HepG2 (cell line): ENCODE data around the gene IQCE. TPM values are rescaled to one million over a fixed set of nuclear protein-coding genes. Genes with fewer than 3 reads are reported as not detected.

Source experiments
- CCDC6 ChIP-seq: sonication (generic); formaldehyde crosslinking; IDR thresholded peaks from 2 replicates; pipeline ENCODE4 v1.8.1; 2022; ENCODE audit warnings: mild to moderate bottlenecking, missing genetic modification reagents, moderate library complexity
- CHD2 ChIP-seq: IDR thresholded peaks from 2 replicates; pipeline ENCODE4 v1.6.1; 2011; ENCODE audit warnings: low read depth, low read length, improper control_type of control experiment
- ELF3 ChIP-seq: IDR thresholded peaks from 2 replicates; pipeline ENCODE4 v1.6.1; 2016; ENCODE audit warnings: missing genetic modification reagents, missing compliant biosample characterization
- FOXK1 ChIP-seq: sonication (generic); formaldehyde crosslinking; IDR thresholded peaks from 2 replicates; pipeline ENCODE4 v1.4.0; 2020; ENCODE audit warnings: low read depth, missing genetic modification reagents, borderline replicate concordance
- KDM6A ChIP-seq: IDR thresholded peaks from 2 replicates; pipeline ENCODE4 v1.6.1; 2016; ENCODE audit warnings: low read depth
- KLF16 ChIP-seq, 2 experiments: sonication (generic) in 1 of 2; formaldehyde crosslinking in 1 of 2; IDR thresholded peaks; 2 replicates each; pipeline versions ENCODE4 v1.6.1 to v1.8.0; 2016 to 2023; ENCODE audit warnings: missing genetic modification reagents in 2 of 2, missing compliant biosample characterization in 1 of 2
- NFKB2 ChIP-seq: sonication (generic); formaldehyde crosslinking; IDR thresholded peaks from 2 replicates; pipeline ENCODE4 v1.4.0; 2020; ENCODE audit warnings: missing genetic modification reagents, borderline replicate concordance
- POLR2AphosphoS5 ChIP-seq: IDR thresholded peaks from 2 replicates; pipeline ENCODE4 v1.6.1; 2012; ENCODE audit warnings: low read depth, low read length
- PRMT3 ChIP-seq: sonication (generic); formaldehyde crosslinking; IDR thresholded peaks from 2 replicates; pipeline ENCODE4 v1.8.1; 2022; ENCODE audit warnings: low read depth, mild to moderate bottlenecking, moderate library complexity, missing genetic modification reagents, borderline replicate concordance
- SATB2 ChIP-seq: sonication (generic); formaldehyde crosslinking; IDR thresholded peaks from 2 replicates; pipeline ENCODE4 v1.5.0; 2020; ENCODE audit warnings: missing genetic modification reagents
- SP2 ChIP-seq: sonication (generic); formaldehyde crosslinking; IDR thresholded peaks from 2 replicates; pipeline ENCODE4 v1.5.1; 2020; ENCODE audit warnings: mild to moderate bottlenecking, missing genetic modification reagents
- ZBTB2 ChIP-seq: sonication (generic); formaldehyde crosslinking; IDR thresholded peaks from 2 replicates; pipeline ENCODE4 v1.8.0; 2022; ENCODE audit warnings: low read depth, missing genetic modification reagents
- ZFP41 ChIP-seq: sonication (generic); formaldehyde crosslinking; IDR thresholded peaks from 2 replicates; pipeline ENCODE4 v1.4.0; 2020; ENCODE audit warnings: mild to moderate bottlenecking, missing genetic modification reagents, borderline replicate concordance
- ZNF136 ChIP-seq: sonication (generic); formaldehyde crosslinking; IDR thresholded peaks from 2 replicates; pipeline ENCODE4 v1.8.1; 2022; ENCODE audit warnings: low read depth, mild to moderate bottlenecking, moderate library complexity, missing genetic modification reagents
- ZNF207 ChIP-seq: fragments of 450-650 bp; IDR thresholded peaks from 2 replicates; pipeline ENCODE4 v1.6.1; 2016; ENCODE audit warnings: antibody characterized with exemption, borderline replicate concordance
- ZNF326 ChIP-seq: sonication (generic); formaldehyde crosslinking; IDR thresholded peaks from 2 replicates; pipeline ENCODE4 v1.4.0; 2020; ENCODE audit warnings: missing genetic modification reagents, borderline replicate concordance
- ZNF33B ChIP-seq: sonication (generic); formaldehyde crosslinking; IDR thresholded peaks from 2 replicates; pipeline ENCODE4 v1.5.1; 2020; ENCODE audit warnings: mild to moderate bottlenecking, missing genetic modification reagents
- ZNF605 ChIP-seq: sonication (generic); formaldehyde crosslinking; IDR thresholded peaks from 2 replicates; pipeline ENCODE4 v1.8.0; 2022; ENCODE audit warnings: mild to moderate bottlenecking, missing genetic modification reagents
- ZNF674 ChIP-seq: sonication (generic); formaldehyde crosslinking; IDR thresholded peaks from 2 replicates; pipeline ENCODE4 v1.5.0; 2020; ENCODE audit warnings: low read depth, mild to moderate bottlenecking, missing genetic modification reagents
- polyA plus RNA-seq, 8 experiments: library from polyadenylated mRNA; depleted of rRNA in 3 of 8; stranded (reverse) in 7 of 8; unstranded in 1 of 8; fragments of >200 nt; fragmentation: Illumina TruSeq in 4 of 8; extraction: Trizol in 4 of 8; gene quantifications; 2 replicates each; pipeline versions ENCODE4 v1.2.1 to v1.2.3, GENCODE V29; 2011 to 2016; ENCODE audit warnings: low read depth in 4 of 8, missing spikeins in 1 of 8, mixed read lengths in 1 of 8; ENCODE audit not compliant: insufficient read depth in 1 of 8
- total RNA-seq, 5 experiments: library from RNA; depleted of rRNA; stranded (reverse); fragments of >200 nt; fragmentation: Illumina TruSeq; extraction: Trizol; gene quantifications; 2 replicates each; pipeline ENCODE4 v1.2.3, GENCODE V29; 2016; ENCODE audit warnings: low read depth in 1 of 5
- TF ChIP-seq, protein P1 (sequence below): sonication (generic); formaldehyde crosslinking; IDR thresholded peaks from 2 replicates; pipeline ENCODE4 v1.5.1; 2020; ENCODE audit warnings: missing genetic modification reagents, mild to moderate bottlenecking, borderline replicate concordance
- TF ChIP-seq, protein P2 (sequence below): sonication (generic); formaldehyde crosslinking; IDR thresholded peaks from 2 replicates; pipeline ENCODE4 v1.4.0; 2020; ENCODE audit warnings: mild to moderate bottlenecking, missing genetic modification reagents
- TF ChIP-seq, protein P3 (sequence below), 2 experiments: fragments of 450-650 bp in 1 of 2; sonication (generic) in 1 of 2; formaldehyde crosslinking; IDR thresholded peaks; 2 replicates each; pipeline versions ENCODE4 v1.5.0 to v1.8.0; 2020 to 2022; ENCODE audit warnings: mild to moderate bottlenecking in 1 of 2, missing genetic modification reagents in 1 of 2

The IQCE gene
- total and polyA plus RNA-seq, 2 of the 13 experiments (the other 11 are each of a cell fraction or from before 2014, with no cell fraction given), result 1.5 to 2.5 TPM

- TF ChIP-seq, protein P1, sequence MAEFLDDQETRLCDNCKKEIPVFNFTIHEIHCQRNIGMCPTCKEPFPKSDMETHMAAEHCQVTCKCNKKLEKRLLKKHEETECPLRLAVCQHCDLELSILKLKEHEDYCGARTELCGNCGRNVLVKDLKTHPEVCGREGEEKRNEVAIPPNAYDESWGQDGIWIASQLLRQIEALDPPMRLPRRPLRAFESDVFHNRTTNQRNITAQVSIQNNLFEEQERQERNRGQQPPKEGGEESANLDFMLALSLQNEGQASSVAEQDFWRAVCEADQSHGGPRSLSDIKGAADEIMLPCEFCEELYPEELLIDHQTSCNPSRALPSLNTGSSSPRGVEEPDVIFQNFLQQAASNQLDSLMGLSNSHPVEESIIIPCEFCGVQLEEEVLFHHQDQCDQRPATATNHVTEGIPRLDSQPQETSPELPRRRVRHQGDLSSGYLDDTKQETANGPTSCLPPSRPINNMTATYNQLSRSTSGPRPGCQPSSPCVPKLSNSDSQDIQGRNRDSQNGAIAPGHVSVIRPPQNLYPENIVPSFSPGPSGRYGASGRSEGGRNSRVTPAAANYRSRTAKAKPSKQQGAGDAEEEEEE (CRISPR knock-in tag), result no peak
- peak; percentile 93; the same call in 1 of the 2 replicates for TF ChIP-seq PRMT3 (CRISPR knock-in tag)
- peak; percentile 57; the same call in 1 of the 2 replicates for TF ChIP-seq ZBTB2 (CRISPR knock-in tag)
- TF ChIP-seq ZNF207, result no peak
- TF ChIP-seq FOXK1, result peak; percentile 75
- TF ChIP-seq SATB2 (CRISPR knock-in tag), result peak; percentile 57; the same call in 1 of the 2 replicates
- peak; percentile 74; the same call in 1 of the 2 replicates for TF ChIP-seq ZFP41 (CRISPR knock-in tag)
- no peak; the same call in 1 of the 2 replicates for TF ChIP-seq POLR2AphosphoS5
- TF ChIP-seq SP2 (CRISPR knock-in tag), result peak; percentile 64; the same call in 1 of the 2 replicates
- TF ChIP-seq ZNF605, result peak; percentile 98
- TF ChIP-seq ZNF136 (CRISPR knock-in tag), result peak; percentile 95
- TF ChIP-seq CCDC6 (CRISPR knock-in tag), result peak; percentile 94
- TF ChIP-seq, protein P2, sequence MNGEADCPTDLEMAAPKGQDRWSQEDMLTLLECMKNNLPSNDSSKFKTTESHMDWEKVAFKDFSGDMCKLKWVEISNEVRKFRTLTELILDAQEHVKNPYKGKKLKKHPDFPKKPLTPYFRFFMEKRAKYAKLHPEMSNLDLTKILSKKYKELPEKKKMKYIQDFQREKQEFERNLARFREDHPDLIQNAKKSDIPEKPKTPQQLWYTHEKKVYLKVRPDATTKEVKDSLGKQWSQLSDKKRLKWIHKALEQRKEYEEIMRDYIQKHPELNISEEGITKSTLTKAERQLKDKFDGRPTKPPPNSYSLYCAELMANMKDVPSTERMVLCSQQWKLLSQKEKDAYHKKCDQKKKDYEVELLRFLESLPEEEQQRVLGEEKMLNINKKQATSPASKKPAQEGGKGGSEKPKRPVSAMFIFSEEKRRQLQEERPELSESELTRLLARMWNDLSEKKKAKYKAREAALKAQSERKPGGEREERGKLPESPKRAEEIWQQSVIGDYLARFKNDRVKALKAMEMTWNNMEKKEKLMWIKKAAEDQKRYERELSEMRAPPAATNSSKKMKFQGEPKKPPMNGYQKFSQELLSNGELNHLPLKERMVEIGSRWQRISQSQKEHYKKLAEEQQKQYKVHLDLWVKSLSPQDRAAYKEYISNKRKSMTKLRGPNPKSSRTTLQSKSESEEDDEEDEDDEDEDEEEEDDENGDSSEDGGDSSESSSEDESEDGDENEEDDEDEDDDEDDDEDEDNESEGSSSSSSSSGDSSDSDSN (CRISPR knock-in tag), result peak; percentile 80
- TF ChIP-seq ZNF674, result no peak
- TF ChIP-seq, protein P3, sequence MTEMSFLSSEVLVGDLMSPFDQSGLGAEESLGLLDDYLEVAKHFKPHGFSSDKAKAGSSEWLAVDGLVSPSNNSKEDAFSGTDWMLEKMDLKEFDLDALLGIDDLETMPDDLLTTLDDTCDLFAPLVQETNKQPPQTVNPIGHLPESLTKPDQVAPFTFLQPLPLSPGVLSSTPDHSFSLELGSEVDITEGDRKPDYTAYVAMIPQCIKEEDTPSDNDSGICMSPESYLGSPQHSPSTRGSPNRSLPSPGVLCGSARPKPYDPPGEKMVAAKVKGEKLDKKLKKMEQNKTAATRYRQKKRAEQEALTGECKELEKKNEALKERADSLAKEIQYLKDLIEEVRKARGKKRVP (CRISPR knock-in tag; IDR thresholded peaks at IDR 0.05), result peak in 1 of 2 experiments; percentile 82; a peak in 2 of 4 replicates
- peak; percentile 77; the same call in 1 of the 2 replicates for TF ChIP-seq ZNF33B (CRISPR knock-in tag)
- peak; percentile 57; the same call in 1 of the 2 replicates for TF ChIP-seq KDM6A (CRISPR knock-in tag)
- TF ChIP-seq ZNF326, result peak; percentile 75; the same call in 1 of the 2 replicates
- peak; percentile 95 for TF ChIP-seq ELF3 (CRISPR knock-in tag)
- peak in 1 of 2 experiments; percentile 86; a peak in 1 of 4 replicates for TF ChIP-seq KLF16 (CRISPR knock-in tag; IDR thresholded peaks at IDR 0.05)
- TF ChIP-seq CHD2, result no peak
- TF ChIP-seq NFKB2, result peak; percentile 97; the same call in 1 of the 2 replicates
Observed at GRCh38 chr7:2663121-2663886, 104.5 kb downstream of the IQCE start (continued).
